ENCODE data around the gene SORBS1.

- TF ChIP-seq CTCF (tag by site-specific recombination; IDR thresholded peaks at IDR 0.05), result no peak
- TF ChIP-seq ZBTB26 (tag by site-specific recombination; optimal IDR thresholded peaks at IDR 0.05), result no peak
Measured at GRCh38 chr10:95295031-95295755, 266.0 kb downstream of the SORBS1 start.

Data from HEK293 (cell line).